CD14-positive monocyte (primary cell): Measurements from ENCODE around the gene GLG1. TPM values are rescaled to one million over a fixed set of nuclear protein-coding genes. Genes with fewer than 3 reads are reported as not detected.

Source experiments
- DNase-seq, 3 donors: peaks; one replicate each; pipeline ENCODE4 v3.0.0-alpha.2; 2011 to 2022
- H2AFZ ChIP-seq: 2 replicates; pipeline ENCODE4 v1.6.0; 2012; ENCODE audit warnings: mild to moderate bottlenecking, low read depth, low read length, inconsistent platforms; ENCODE audit not compliant: insufficient read depth, poor library complexity, severe bottlenecking
- H3K27ac ChIP-seq, 2 donors: 1 replicate in 1 of 2; 2 replicates in 1 of 2; pipeline ENCODE4 v1.5.1; 2012 to 2013; ENCODE audit warnings: low read length in 2 of 2, control low read depth in 1 of 2, inconsistent platforms in 1 of 2, low read depth in 1 of 2, mild to moderate bottlenecking in 1 of 2
- H3K27me3 ChIP-seq, 2 donors: one replicate each; pipeline versions ENCODE4 v1.6.0 to v1.6.1; 2011 to 2013; ENCODE audit warnings: low read length in 2 of 2; ENCODE audit not compliant: control insufficient read depth in 2 of 2, insufficient read depth in 2 of 2
- H3K36me3 ChIP-seq, 2 donors: replicated peaks in 1 of 2; 1 replicate in 1 of 2; 2 replicates in 1 of 2; pipeline versions ENCODE4 v1.5.1 to v1.6.1; 2012 to 2013; ENCODE audit warnings: low read length in 2 of 2, control low read depth in 1 of 2, inconsistent platforms in 1 of 2, mild to moderate bottlenecking in 1 of 2; ENCODE audit not compliant: insufficient read depth in 2 of 2, control insufficient read depth in 1 of 2
- H3K4me1 ChIP-seq, 2 donors: 1 replicate in 1 of 2; 2 replicates in 1 of 2; pipeline versions ENCODE4 v1.5.1 to v1.6.1; 2012 to 2013; ENCODE audit warnings: low read length in 2 of 2, control low read depth in 1 of 2, inconsistent platforms in 1 of 2, mild to moderate bottlenecking in 1 of 2, moderate library complexity in 1 of 2; ENCODE audit not compliant: insufficient read depth in 2 of 2, control insufficient read depth in 1 of 2
- H3K4me2 ChIP-seq: replicated peaks from 2 replicates; pipeline ENCODE3; 2012; ENCODE audit warnings: low read length, moderate library complexity, mild to moderate bottlenecking; ENCODE audit not compliant: poor library complexity, severe bottlenecking; ENCODE audit errors: extremely low read depth
- H3K4me3 ChIP-seq, 3 experiments: fragments of 200-600 bp in 1 of 3; sonication (generic) in 1 of 3; replicated peaks in 1 of 3; 1 replicate in 2 of 3; 2 replicates in 1 of 3; pipeline ENCODE4 v1.5.1; 2011 to 2013; ENCODE audit warnings: low read length in 3 of 3, mild to moderate bottlenecking in 3 of 3, control low read depth in 2 of 3, low read depth in 2 of 3, inconsistent platforms in 1 of 3, moderate library complexity in 1 of 3
- H3K79me2 ChIP-seq: 2 replicates; pipeline ENCODE4 v1.6.0; 2012; ENCODE audit warnings: mild to moderate bottlenecking, control low read depth, inconsistent platforms, low read length, moderate library complexity; ENCODE audit not compliant: insufficient read depth
- H3K9ac ChIP-seq: 2 replicates; pipeline ENCODE4 v1.6.0; 2017; ENCODE audit warnings: low read length, mild to moderate bottlenecking; ENCODE audit not compliant: insufficient read depth, poor library complexity, severe bottlenecking
- H3K9me3 ChIP-seq, 2 donors: replicated peaks in 1 of 2; 1 replicate in 1 of 2; 2 replicates in 1 of 2; pipeline versions ENCODE4 v1.5.1 to v1.6.1; 2012 to 2013; ENCODE audit warnings: low read length in 2 of 2, control low read depth in 1 of 2; ENCODE audit not compliant: control insufficient read depth in 1 of 2, insufficient read depth in 1 of 2
- H4K20me1 ChIP-seq: 2 replicates; pipeline ENCODE4 v1.6.0; 2012; ENCODE audit warnings: mild to moderate bottlenecking, low read length, control low read depth, moderate library complexity; ENCODE audit not compliant: insufficient read depth
- H3K27ac Mint-ChIP-seq, 7 donors: one replicate each; pipeline ENCODE4 v1.8.0; 2020; ENCODE audit warnings: mild to moderate bottlenecking in 7 of 7, mixed read lengths in 7 of 7, moderate library complexity in 6 of 7, inconsistent platforms in 2 of 7
- H3K27me3 Mint-ChIP-seq, 3 donors: one replicate each; pipeline ENCODE4 v1.8.0; 2021 to 2022; ENCODE audit warnings: low read depth in 3 of 3, mild to moderate bottlenecking in 3 of 3, mixed read lengths in 3 of 3, moderate library complexity in 3 of 3, inconsistent platforms in 1 of 3
- H3K36me3 Mint-ChIP-seq, 2 donors: one replicate each; pipeline ENCODE4 v1.8.0; 2020; ENCODE audit warnings: mixed read lengths in 2 of 2, inconsistent platforms in 1 of 2, mild to moderate bottlenecking in 1 of 2
- H3K4me1 Mint-ChIP-seq: one replicate; pipeline ENCODE4 v1.8.0; 2020; ENCODE audit warnings: mild to moderate bottlenecking, mixed read lengths
- H3K4me3 Mint-ChIP-seq, 2 donors: one replicate each; pipeline ENCODE4 v1.8.0; 2020; ENCODE audit warnings: mild to moderate bottlenecking in 2 of 2, mixed read lengths in 2 of 2, moderate library complexity in 1 of 2
- H3K9me3 Mint-ChIP-seq, 7 donors: one replicate each; pipeline ENCODE4 v1.8.0; 2020 to 2022; ENCODE audit warnings: mixed read lengths in 7 of 7, mild to moderate bottlenecking in 6 of 7, moderate library complexity in 6 of 7, inconsistent platforms in 2 of 7
- CTCF ChIP-seq: fragments of 200-600 bp; IDR thresholded peaks from one replicate; pipeline ENCODE4 v1.8.0; 2022; ENCODE audit warnings: antibody characterized with exemption, mild to moderate bottlenecking
- WGBS: methylation state at CpG from one replicate; pipeline ENCODE4 v1.1.5; 2013; ENCODE audit warnings: missing lambda C conversion rate; ENCODE audit not compliant: insufficient coverage; 5-methylcytosine and 5-hydroxymethylcytosine counted together
- intact Hi-C, 2 donors: fragments of 100-400 bp; cut with micrococcal nuclease; formaldehyde crosslinking; loops; one replicate each; pipeline versions ENCODE4 v1.15.0 to v1.15.1; 2023
- polyA plus RNA-seq, 3 donors: library from polyadenylated mRNA; depleted of rRNA in 1 of 3; unstranded in 2 of 3; stranded (reverse) in 1 of 3; fragments of 300-500 nt in 2 of 3; fragments of >200 nt in 1 of 3; fragmentation: Illumina TruSeq in 2 of 3; gene quantifications; 1 replicate in 2 of 3; 2 replicates in 1 of 3; pipeline ENCODE4 v1.2.3, GENCODE V29; 2012 to 2021

The GLG1 gene
- polyA plus RNA-seq, 3 donors, result 40.3 to 69.1 (median 51.1) TPM

- no peak overlapping the region for H3K4me2 ChIP-seq
- H3K27ac ChIP-seq, result no peak overlapping the region
- H4K20me1 ChIP-seq, result no peaks in the 10 kb centered on the region
- H3K4me1 Mint-ChIP-seq, result no peaks in the 10 kb centered on the region
- no peak overlapping the region for H3K4me3 Mint-ChIP-seq
- no peaks in the 10 kb centered on the region for H3K4me1 ChIP-seq
- no peaks in the 10 kb centered on the region for H3K27me3 ChIP-seq
- TF ChIP-seq CTCF, result no peak
- peak overlapping the region in 1 of 7 donors; percentile 61 for H3K27ac Mint-ChIP-seq
- no peaks in the 10 kb centered on the region for H3K9me3 ChIP-seq
- no peaks in the 10 kb centered on the region for H3K79me2 ChIP-seq
- peaks cover 91 to 97% of the 10 kb centered on the region in 2 donors for H3K36me3 Mint-ChIP-seq
- intact Hi-C loops, result no loop called here
- no peaks in the 10 kb centered on the region for H3K9me3 Mint-ChIP-seq
- 100% methylated on average over 7 of the region's 7 CpGs for WGBS
- no peaks in the 10 kb centered on the region for H3K27me3 Mint-ChIP-seq
- no peak overlapping the region for H3K9ac ChIP-seq
- no peak overlapping the region for H3K4me3 ChIP-seq
- peaks cover 94 to 100% of the 10 kb centered on the region in 2 donors for H3K36me3 ChIP-seq
- DNase-seq, result no peak
- no peak overlapping the region for H2AFZ ChIP-seq
Measured at GRCh38 chr16:74465281-74465680, 141.6 kb downstream of the GLG1 start.

- Histone ChIP-seq H3K27me3 (no peaks in the 10 kb centered on the region), H3K4me1 (no peaks in the 10 kb centered on the region), H2AFZ (no peak overlapping the region), H3K9ac (no peak overlapping the region), H3K79me2 (no peaks in the 10 kb centered on the region), H3K9me3 (no peaks in the 10 kb centered on the region), H4K20me1 (no peaks in the 10 kb centered on the region), H3K4me3 (no peak overlapping the region), H3K36me3 (peaks cover 90 to 100% of the 10 kb centered on the region in 2 donors), H3K4me2 (no peak overlapping the region), H3K27ac (peak overlapping the region in 1 of 2 donors; percentile 25)
- Mint-ChIP-seq H3K4me1 (no peaks in the 10 kb centered on the region), H3K4me3 (no peak overlapping the region), H3K36me3 (peaks cover 93 to 97% of the 10 kb centered on the region in 2 donors), H3K27me3 (no peaks in the 10 kb centered on the region), H3K9me3 (no peaks in the 10 kb centered on the region), H3K27ac (peak overlapping the region in 1 of 7 donors; percentile 9)
- no peak for DNase-seq
- 82% methylated on average over 2 of the region's 2 CpGs for WGBS
- no peak for TF ChIP-seq CTCF
- intact Hi-C loops, result no loop called here
Measured at GRCh38 chr16:74463888-74464287, 143.0 kb downstream of the GLG1 start.
